Measurements from ENCODE around the gene NRSN1. TPM values are rescaled to one million over a fixed set of nuclear protein-coding genes. Genes with fewer than 3 reads are reported as not detected.

NRSN1 gene
- total and polyA plus RNA-seq, 2 of the 13 experiments (the other 11 are each of a cell fraction or from before 2014, with no cell fraction given), result not detected

- TF ChIP-seq DR1 (CRISPR knock-in tag; IDR thresholded peaks at IDR 0.05), result no peak
- no peak for TF ChIP-seq ZNF432 (CRISPR knock-in tag; IDR thresholded peaks at IDR 0.05; ENCODE audit: borderline replicate concordance)
- TF ChIP-seq ELF3 (CRISPR knock-in tag; IDR thresholded peaks at IDR 0.05), result peak; percentile 49; the same call in 1 of the 2 replicates
- no peak for TF ChIP-seq PBX2 (CRISPR knock-in tag; IDR thresholded peaks at IDR 0.05)
- TF ChIP-seq PCBP2 (optimal IDR thresholded peaks at IDR 0.05; ENCODE audit: low read depth, low read length, poor library complexity, severe bottlenecking), result no peak
- no peak for TF ChIP-seq SIN3A (IDR thresholded peaks at IDR 0.05; ENCODE audit: borderline replicate concordance, low read depth, low read length)
- TF ChIP-seq HNRNPL (IDR thresholded peaks at IDR 0.05; ENCODE audit: low read depth, low read length), result 0 out of 2 replicates have a peak, but pooled peaks have one; percentile 55
- peak; percentile 34; the same call in 1 of the 2 replicates for TF ChIP-seq GATA4 (IDR thresholded peaks at IDR 0.05; ENCODE audit: borderline replicate concordance, low read depth)
- TF ChIP-seq RFX1 (IDR thresholded peaks at IDR 0.05), result no peak
- TF ChIP-seq IRF2 (CRISPR knock-in tag; IDR thresholded peaks at IDR 0.05), result no peak; the same call in 1 of the 2 replicates
- TF ChIP-seq ZSCAN9 (CRISPR knock-in tag; IDR thresholded peaks at IDR 0.05; ENCODE audit: borderline replicate concordance), result 0 out of 2 replicates have a peak, but pooled peaks have one; percentile 28
- TF ChIP-seq FOXK2 (IDR thresholded peaks at IDR 0.05), result no peak
- 0 out of 2 replicates have a peak, but pooled peaks have one; percentile 39 for TF ChIP-seq CENPT (CRISPR knock-in tag; IDR thresholded peaks at IDR 0.05; ENCODE audit: low read depth)
- no peak for TF ChIP-seq ZEB1 (IDR thresholded peaks at IDR 0.05; ENCODE audit: insufficient replicate concordance, low read depth)
- peak; percentile 74; the same call in 1 of the 2 replicates for TF ChIP-seq ZNF292 (CRISPR knock-in tag; IDR thresholded peaks at IDR 0.05; ENCODE audit: borderline replicate concordance, low read depth)
- peak; percentile 86 for TF ChIP-seq PAXIP1 (CRISPR knock-in tag; conservative IDR thresholded peaks at IDR 0.05)
- no peak for TF ChIP-seq ZNF616 (CRISPR knock-in tag; IDR thresholded peaks at IDR 0.05; ENCODE audit: low read depth)
- no peak for TF ChIP-seq GLI4 (CRISPR knock-in tag; IDR thresholded peaks at IDR 0.05; ENCODE audit: borderline replicate concordance)
- TF ChIP-seq SNRNP70 (IDR thresholded peaks at IDR 0.05; ENCODE audit: low read depth, low read length), result no peak
- TF ChIP-seq HDAC1 (CRISPR knock-in tag; IDR thresholded peaks at IDR 0.05), result peak; percentile 80
- no peak for TF ChIP-seq ZNF530 (CRISPR knock-in tag; IDR thresholded peaks at IDR 0.05; ENCODE audit: low read depth)
- TF ChIP-seq TAF15 (IDR thresholded peaks at IDR 0.05; ENCODE audit: low read depth, low read length, poor library complexity, severe bottlenecking), result no peak
- TF ChIP-seq THRA (CRISPR knock-in tag; IDR thresholded peaks at IDR 0.05; ENCODE audit: borderline replicate concordance), result no peak; the same call in 1 of the 2 replicates
- peak; percentile 42; the same call in 1 of the 2 replicates for TF ChIP-seq ZNF205 (CRISPR knock-in tag; IDR thresholded peaks at IDR 0.05)
- no peak for TF ChIP-seq CREB3 (CRISPR knock-in tag; IDR thresholded peaks at IDR 0.05)
Measured at GRCh38 chr6:24145690-24146131, 19.7 kb downstream of the NRSN1 start (continued).
